HuH-7 (cell line): ENCODE results near the gene SGTA.

ENCODE experiments used
- DNase-seq: peaks from one replicate; pipeline ENCODE4 v3.0.0; 2011; ENCODE audit warnings: low spot score

SGTA gene

DNA sequence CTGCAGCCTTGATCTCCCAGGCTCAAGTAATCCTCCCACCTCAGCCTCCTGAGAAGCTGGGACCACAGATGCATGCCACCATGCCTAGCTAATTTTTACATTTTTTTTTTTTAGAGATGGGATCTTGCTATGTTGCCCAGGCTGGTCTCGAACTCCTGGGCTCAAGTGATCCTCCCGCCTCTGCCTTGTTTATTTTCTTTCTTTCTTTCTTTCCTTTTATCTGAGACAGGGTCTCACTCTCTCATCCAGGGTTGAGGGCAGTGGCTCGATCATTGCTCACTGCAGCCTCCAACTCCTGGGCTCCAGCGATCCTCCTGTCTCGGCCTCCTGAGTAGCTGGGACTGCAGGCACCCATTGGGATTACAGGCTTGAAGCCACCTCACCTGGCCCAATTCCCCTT lies 76.8 kb downstream of the SGTA start:
- DNase-seq: no peak
